DMS 273 (cell line): Measurements from ENCODE around the gene LAMA2.

Source experiments
- DNase-seq: peaks from one replicate; lab custom pipeline; 2025; ENCODE audit not compliant: unreplicated experiment; lab: John Stamatoyannopoulos, UW

Gene LAMA2

DNA sequence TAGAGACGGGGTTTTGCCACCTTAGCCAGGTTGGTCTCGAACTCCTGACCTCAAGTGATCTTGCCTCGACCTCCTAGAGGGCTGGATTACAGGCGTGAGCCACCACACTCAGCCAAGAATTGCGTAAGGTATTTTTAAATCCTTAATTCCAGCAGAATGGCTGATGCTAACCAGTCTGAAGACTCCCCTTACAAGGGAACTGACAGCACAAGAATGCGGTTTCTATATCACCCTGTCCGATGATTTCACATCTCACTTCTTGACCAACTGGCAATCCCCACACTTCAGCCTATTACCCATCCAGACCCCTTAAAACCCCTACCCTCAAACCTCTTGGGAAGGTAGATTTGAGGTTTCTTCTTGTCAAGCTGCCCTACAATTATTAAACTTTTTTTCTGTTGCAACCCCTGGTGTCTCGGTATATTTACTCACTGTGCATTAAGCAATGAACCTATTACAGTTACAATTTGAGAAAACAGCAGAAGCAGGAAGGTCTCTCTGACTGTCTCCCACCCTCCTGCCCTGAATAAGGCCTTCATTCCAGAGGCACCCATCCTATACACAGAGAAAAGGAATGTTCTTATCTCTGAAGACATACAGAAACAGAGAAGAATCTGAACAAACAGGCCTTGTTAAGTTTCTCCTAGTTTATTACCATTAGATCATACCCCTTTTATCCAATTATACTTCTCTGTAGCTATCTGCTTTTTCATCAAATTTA lies 662.1 kb downstream of the LAMA2 start:
- no peak for DNase-seq

DNA sequence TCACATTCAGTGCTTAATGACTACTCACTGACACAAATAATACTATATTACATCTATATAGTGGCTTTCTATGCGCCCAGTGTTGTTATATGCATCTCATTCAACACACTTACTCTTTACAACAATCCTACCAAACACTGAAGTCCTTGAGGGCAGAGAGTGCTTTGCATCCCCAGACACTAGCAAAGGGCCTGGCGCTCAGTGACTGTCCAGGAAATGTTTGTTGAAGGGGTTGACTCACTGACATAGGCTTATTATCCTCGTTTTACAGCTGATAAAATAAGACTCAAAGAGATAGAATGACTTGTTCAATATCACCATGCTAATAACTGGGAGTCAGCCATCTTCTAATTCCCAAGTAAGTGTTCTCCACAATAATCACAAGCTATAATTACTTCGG lies 663.8 kb downstream of the LAMA2 start:
- DNase-seq: no peak

DNA sequence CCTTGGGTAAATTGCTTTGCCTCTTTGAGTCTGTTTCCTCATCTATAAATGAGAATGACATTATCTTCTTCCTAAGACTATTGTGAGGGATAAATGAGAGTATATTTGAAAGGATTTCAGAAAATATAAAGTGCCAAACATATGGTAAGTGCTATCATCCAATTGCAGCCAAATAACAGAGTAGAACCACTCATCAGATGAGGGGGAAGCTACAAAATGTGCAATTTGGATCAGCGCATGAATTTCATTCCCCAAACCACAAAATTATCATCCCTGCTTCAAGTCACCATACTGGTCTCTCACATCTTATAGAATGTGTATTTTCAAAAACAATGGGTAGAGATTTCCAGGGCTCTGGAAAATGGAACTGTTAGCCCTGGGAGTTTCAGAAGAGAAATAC lies 668.5 kb downstream of the LAMA2 start:
- no peak for DNase-seq

DNA sequence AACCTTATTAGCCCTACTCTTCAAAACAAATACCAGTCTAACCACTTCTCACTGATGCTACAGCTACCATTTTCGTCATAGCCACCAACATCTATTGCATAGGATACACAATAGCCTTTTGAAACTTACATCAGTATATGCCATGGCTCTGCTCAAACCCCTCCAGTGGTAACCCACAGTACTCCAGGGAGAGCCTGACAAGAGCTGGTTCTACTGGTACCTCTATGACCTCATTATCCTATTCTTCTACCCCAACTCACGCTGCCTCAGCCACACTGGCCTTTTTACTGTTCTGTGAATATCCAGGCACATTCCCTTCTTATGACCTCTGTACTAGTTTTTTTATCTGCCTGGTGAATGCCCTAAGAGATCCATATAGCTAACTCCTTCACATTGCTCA lies 669.5 kb downstream of the LAMA2 start:
- no peak for DNase-seq

DNA sequence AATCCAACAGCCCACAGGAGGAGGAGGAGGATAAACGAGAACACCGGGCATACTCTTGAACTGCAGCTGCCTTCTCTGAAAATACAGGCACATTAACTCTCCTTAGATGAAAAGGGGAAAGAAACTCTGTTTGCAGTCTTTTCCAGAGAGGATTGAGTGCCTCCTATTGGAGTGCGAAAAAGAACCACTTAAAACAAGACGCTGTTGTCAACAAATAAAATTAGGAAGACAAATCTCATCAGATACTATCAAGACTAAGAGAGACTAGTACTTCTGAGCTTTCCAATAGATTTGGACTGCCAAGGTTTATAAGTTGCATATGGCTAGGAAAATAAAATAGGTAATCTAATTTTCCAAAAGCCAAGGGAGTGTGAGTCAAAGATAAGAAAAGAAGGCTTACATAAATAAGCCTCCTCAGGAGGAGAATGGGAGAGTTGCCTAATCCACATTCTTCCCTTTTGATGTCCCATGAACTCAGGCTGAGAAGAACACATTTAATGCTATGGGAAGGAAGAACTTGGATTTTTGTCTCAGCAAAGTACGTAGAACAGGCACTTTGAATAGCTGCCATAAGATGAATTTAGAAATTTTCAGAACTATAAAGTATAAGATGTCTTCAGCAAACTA lies 672.4 kb downstream of the LAMA2 start:
- DNase-seq: no peak

DNA sequence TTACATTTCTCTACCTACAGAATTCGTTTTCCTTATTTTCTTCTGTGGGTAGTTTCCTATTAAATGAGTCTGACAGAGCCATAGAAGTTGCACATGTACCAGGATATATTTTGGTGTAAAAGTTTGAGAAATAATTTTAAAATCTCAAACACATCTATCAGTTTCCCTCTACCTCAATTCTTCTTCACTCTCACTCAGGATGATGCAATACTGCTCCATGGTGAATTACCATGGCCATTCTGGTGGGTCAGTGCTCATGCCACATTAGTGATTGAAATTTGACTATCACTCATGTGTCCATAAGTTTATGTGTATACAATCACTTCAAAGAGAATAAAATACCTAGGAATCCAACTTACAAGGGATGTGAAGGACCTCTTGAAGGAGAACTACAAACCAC lies 675.3 kb downstream of the LAMA2 start:
- DNase-seq: no peak

DNA sequence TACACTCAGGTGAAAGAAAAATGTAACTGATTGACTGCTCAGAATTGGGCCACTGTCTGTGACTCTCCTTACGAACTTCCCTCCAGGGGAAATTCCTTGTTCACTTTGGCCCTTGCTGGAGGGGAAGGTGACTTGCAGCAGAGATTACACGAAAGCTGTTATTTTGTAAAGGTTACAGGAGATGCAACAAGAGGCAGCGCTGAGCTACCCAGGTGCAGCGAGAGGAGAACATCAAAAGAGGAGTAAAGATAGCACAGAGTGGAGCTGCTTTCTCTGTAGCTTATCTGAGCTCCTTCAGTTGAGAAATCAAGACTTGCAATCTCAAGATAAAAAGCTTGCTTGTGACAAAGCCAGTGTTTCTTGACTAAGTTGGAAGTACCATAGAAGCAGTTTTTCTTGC lies 682.4 kb downstream of the LAMA2 start:
- no peak for DNase-seq

DNA sequence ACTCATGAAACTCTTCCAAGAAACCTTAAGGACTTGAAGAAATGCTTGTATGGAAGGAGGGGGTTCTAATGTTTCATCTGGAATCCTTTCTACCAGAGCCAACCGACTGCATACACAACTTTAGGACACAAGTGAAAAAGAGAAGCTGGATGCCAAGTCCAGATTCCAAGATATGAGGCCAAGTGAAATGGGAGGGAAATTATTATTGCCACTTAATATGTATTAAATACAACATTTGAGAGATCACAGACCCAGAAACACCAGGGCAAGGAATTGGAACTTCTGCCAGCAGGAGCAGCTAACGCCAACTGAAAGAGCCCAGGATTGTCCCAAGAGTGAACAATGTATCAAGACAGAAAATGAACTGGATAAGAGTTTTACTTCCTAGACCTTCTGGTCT lies 682.9 kb downstream of the LAMA2 start:
- no peak for DNase-seq
